Measurements from ENCODE around the gene KIF3A.

The KIF3A gene

GRCh38 chr5:132750471-132751230 is 13.3 kb upstream of the KIF3A start:
- H3K4me1 Mint-ChIP-seq: peaks cover 34% of the 10 kb centered on the region
- H3K36me3 Mint-ChIP-seq: peaks cover 12% of the 10 kb centered on the region
- no peaks in the 10 kb centered on the region for H3K27me3 Mint-ChIP-seq

GRCh38 chr5:132749506-132749905 is 12.2 kb upstream of the KIF3A start:
- Mint-ChIP-seq H3K9me3 (no peaks in the 10 kb centered on the region), H3K27ac (peak overlapping the region; percentile 23)

More at GRCh38 chr5:132750471-132751230, 13.3 kb upstream of the KIF3A start:
- H3K9me3 Mint-ChIP-seq: no peaks in the 10 kb centered on the region
- H3K4me3 Mint-ChIP-seq: no peak overlapping the region
- H3K27ac Mint-ChIP-seq: peak overlapping the region; percentile 78

GRCh38 chr5:132748522-132749000 is 11.2 kb upstream of the KIF3A start:
- Mint-ChIP-seq H3K4me3 (peak overlapping the region; percentile 78), H3K27me3 (no peaks in the 10 kb centered on the region), H3K27ac (peak overlapping the region; percentile 80), H3K36me3 (peaks cover 11% of the 10 kb centered on the region), H3K9me3 (no peaks in the 10 kb centered on the region), H3K4me1 (peaks cover 34% of the 10 kb centered on the region)

More at GRCh38 chr5:132749506-132749905, 12.2 kb upstream of the KIF3A start:
- H3K36me3 Mint-ChIP-seq: peaks cover 11% of the 10 kb centered on the region
- no peak overlapping the region for H3K4me3 Mint-ChIP-seq
- H3K4me1 Mint-ChIP-seq: peaks cover 34% of the 10 kb centered on the region
- H3K27me3 Mint-ChIP-seq: no peaks in the 10 kb centered on the region

GRCh38 chr5:132747616-132748440 is 10.5 kb upstream of the KIF3A start:
- H3K4me1 Mint-ChIP-seq: peaks cover 30% of the 10 kb centered on the region
- H3K27me3 Mint-ChIP-seq: no peaks in the 10 kb centered on the region
- H3K4me3 Mint-ChIP-seq: peak overlapping the region; percentile 78
- H3K27ac Mint-ChIP-seq: peak overlapping the region; percentile 80
- H3K36me3 Mint-ChIP-seq: peaks cover 9% of the 10 kb centered on the region
- no peaks in the 10 kb centered on the region for H3K9me3 Mint-ChIP-seq

DNA sequence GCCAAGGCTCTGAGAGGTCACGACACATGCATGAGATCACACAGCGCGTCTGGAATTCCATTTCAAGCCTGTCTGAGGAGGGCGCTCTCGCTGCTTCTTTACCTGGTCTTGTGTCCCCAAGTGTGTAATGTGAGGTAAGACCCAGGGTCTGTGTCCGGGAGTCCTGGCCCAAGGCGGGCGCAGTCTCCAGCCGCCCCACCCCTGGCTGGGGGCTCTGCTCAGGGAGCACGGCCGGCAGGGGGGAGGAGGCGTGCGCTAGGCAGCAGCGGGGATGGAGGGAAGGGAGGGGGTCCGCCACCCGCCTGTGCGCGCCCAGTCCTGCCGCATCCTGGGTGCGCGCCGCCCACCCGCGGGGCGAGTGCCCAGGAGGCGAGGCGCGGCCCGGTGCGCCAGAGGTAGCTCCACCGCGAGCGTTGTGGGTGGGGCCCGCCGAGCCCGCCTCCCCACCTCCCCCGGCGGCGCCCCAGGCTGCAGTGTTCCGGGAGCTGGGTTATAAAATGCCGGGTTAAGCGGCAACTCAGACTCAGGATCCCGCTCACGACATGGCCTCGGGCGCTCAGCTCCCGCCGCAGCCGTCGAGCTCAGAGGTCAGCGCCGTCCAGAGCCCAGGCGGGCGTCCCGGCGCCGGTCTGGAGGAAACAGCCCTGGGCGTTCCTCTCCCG is 9.7 kb upstream of the KIF3A start, which contains the start of gene CCNI2:
Gene CCNI2, plus strand, starts transcription at position 473 of the 662 bp plus-strand sequence. Its CDS starts 70 bp downstream, at position 543.
- Mint-ChIP-seq H3K9me3 (no peaks in the 10 kb centered on the region), H3K4me1 (peaks cover 27% of the 10 kb centered on the region), H3K27me3 (no peaks in the 10 kb centered on the region), H3K27ac (peak within 1 kb of the TSS; percentile 88), H3K4me3 (peak within 1 kb of the TSS; percentile 81), H3K36me3 (peaks cover 9% of the 10 kb centered on the region)

DNA sequence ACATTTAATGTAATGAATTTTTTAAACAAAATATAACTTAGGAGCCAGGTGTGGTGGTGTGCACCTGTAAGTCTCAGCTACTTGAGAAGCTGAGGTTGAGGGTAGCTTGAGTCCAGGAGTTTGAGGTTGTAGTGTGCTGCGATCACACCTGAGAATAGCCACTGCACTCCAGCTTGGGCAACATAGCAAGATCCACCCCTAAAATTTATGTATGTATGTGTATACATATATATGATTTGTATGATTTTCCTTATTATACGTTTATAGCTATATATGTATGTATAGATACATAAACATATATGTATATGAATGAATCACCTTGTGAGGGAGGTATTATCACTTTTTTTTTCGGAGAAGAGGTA is 9.2 kb upstream of the KIF3A start:
- H3K27ac Mint-ChIP-seq: peak overlapping the region; percentile 88
- no peaks in the 10 kb centered on the region for H3K9me3 Mint-ChIP-seq
- peaks cover 8% of the 10 kb centered on the region for H3K36me3 Mint-ChIP-seq
- H3K27me3 Mint-ChIP-seq: no peaks in the 10 kb centered on the region
- peak overlapping the region; percentile 81 for H3K4me3 Mint-ChIP-seq
- peaks cover 22% of the 10 kb centered on the region for H3K4me1 Mint-ChIP-seq

DNA sequence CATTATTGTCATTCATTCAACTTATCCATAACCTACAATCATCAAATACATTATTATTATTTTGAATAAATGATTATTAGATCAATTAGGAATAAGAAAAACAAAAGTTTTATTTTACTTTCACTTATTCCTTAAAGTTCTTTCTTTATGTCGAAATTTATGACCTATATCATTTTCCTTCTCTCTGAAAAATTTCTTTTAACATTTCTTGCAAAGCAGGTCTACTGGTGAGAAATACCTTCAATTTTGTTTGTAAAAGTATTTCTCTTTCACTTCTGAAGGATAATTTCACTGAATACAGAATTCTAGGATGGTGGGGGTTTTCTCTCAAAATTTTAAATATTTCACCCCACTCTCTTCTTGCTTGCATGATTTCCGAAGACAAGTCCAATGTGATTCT is 7.3 kb upstream of the KIF3A start:
- no peaks in the 10 kb centered on the region for H3K36me3 Mint-ChIP-seq
- H3K27me3 Mint-ChIP-seq: no peaks in the 10 kb centered on the region
- no peak overlapping the region for H3K27ac Mint-ChIP-seq
- peaks cover 8% of the 10 kb centered on the region for H3K4me1 Mint-ChIP-seq
- H3K9me3 Mint-ChIP-seq: no peaks in the 10 kb centered on the region
- H3K4me3 Mint-ChIP-seq: no peak overlapping the region

DNA sequence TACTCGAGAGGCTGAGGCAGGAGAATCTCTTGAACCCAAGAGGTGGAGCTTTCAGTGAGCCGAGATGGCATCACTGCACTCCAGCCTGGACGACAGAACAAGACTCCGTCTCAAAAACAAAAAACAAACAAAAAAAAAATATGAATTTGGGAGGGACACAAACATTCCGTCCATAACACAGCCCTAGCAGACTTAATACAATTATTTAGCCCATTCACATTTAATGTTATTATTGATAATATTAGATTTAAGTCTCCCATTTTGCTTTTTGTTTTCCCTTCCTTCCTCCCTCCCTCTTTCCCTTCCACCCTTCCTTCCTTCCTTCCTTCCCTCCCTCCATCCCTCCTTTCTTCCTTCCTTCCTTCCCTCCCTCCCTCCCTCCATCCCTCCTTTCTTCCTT is 5.3 kb upstream of the KIF3A start:
- no peak overlapping the region for H3K27ac Mint-ChIP-seq
- no peaks in the 10 kb centered on the region for H3K36me3 Mint-ChIP-seq
- no peaks in the 10 kb centered on the region for H3K9me3 Mint-ChIP-seq
- H3K4me1 Mint-ChIP-seq: peaks cover 12% of the 10 kb centered on the region
- H3K4me3 Mint-ChIP-seq: no peak overlapping the region
- no peaks in the 10 kb centered on the region for H3K27me3 Mint-ChIP-seq

GRCh38 chr5:132742158-132742557 is 4.8 kb upstream of the KIF3A start:
- Mint-ChIP-seq H3K4me1 (peaks cover 15% of the 10 kb centered on the region), H3K36me3 (no peaks in the 10 kb centered on the region), H3K4me3 (no peak overlapping the region), H3K27ac (no peak overlapping the region), H3K27me3 (no peaks in the 10 kb centered on the region), H3K9me3 (no peaks in the 10 kb centered on the region)

- H3K27ac Mint-ChIP-seq: no peak overlapping the region
- no peaks in the 10 kb centered on the region for H3K9me3 Mint-ChIP-seq
- H3K36me3 Mint-ChIP-seq: no peaks in the 10 kb centered on the region
- no peaks in the 10 kb centered on the region for H3K27me3 Mint-ChIP-seq
- peaks cover 35% of the 10 kb centered on the region for H3K4me1 Mint-ChIP-seq
- no peak overlapping the region for H3K4me3 Mint-ChIP-seq
These were observed 1.9 kb upstream of the KIF3A start for GRCh38 chr5:132739232-132739631.

DNA sequence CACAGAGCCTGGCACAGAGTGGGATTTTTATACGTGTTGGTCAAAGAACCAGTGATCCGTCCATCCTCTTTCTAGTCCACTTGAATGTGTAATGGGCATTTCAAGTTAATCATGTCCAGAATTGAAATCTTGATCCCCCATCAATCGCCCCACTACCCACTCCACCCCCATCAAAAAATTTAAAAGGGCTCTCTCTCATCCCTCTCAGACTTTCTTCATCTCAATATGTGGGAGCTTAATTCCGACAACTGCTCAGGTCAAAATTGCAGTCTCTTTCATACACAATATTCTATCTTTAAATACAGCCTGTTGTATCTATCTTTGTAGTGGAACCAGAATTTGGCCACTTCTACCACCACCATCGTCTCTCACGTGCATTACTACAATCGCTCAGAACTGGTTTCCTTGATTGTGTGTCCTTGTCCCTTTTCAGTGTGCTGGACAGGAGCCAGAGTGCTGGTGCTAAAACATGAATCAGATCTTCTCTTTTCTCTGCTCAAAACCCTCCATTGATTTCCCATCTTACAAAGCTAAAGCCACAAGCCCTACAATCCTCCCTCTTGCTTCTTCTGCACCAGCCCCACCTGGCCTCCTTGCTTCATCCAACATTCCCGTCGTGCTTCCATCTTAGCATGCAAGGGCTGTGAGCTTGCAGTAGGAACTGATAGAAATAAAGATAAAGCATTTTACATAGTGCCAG is 786 bp upstream of the KIF3A start:
- H3K9me3 Mint-ChIP-seq: no peaks in the 10 kb centered on the region
- peaks cover 44% of the 10 kb centered on the region for H3K4me1 Mint-ChIP-seq
- H3K27me3 Mint-ChIP-seq: no peaks in the 10 kb centered on the region
- peak overlapping the region; percentile 93 for H3K27ac Mint-ChIP-seq
- H3K4me3 Mint-ChIP-seq: peak overlapping the region; percentile 90
- peaks cover 5% of the 10 kb centered on the region for H3K36me3 Mint-ChIP-seq

DNA sequence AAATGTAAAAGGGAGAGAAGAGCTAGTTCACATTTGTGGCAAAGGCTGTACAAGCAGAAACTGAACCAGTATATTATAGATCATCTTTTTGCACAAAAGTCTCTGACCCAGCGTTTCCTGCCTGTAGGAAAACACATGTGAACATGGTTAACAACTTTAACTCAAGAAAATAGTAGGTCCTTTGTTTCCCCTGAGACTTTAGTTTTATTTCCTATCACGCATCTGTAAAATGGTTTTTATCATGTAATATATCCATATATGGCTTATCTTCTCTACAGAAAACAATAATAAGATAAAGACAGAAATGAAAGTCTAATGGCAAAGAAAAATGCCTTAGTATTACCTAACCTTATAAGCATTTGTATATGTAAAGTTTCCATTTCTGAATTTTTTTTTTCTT is 2.7 kb downstream of the KIF3A start:
- Mint-ChIP-seq H3K27me3 (no peaks in the 10 kb centered on the region), H3K4me1 (peaks cover 54% of the 10 kb centered on the region), H3K36me3 (peaks cover 9% of the 10 kb centered on the region), H3K9me3 (no peaks in the 10 kb centered on the region), H3K27ac (no peak overlapping the region), H3K4me3 (no peak overlapping the region)

DNA sequence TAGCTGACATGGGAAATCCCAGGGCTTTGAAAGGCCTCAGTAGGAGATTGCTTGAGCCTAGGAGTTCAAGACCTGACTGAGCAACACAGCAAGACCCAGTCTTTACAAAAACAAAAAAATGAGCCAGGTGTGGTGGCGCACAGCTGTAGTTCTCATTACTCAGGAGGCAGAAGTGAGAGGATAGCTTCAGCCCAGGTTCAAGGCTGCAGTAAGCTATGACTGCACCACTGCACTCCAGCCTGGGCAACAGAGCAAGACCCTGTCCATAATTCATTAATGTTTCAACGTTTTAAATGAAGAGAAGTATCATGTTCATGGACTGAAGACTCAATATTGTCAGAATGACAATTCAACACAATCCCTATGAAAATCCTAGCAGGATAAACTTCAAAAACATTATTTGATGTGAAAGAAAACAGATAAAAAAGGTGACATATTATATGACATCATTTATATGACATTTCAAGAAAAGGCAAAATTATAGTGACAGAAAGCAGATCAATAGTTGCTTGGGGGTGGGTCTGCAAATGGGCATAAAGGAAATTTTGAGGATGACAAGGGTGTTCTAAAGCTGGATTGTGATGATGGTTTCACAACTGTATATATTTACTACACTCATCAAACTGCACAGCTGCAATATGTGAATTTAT is 3.7 kb downstream of the KIF3A start:
- Mint-ChIP-seq H3K4me1 (peaks cover 56% of the 10 kb centered on the region), H3K27me3 (no peaks in the 10 kb centered on the region), H3K27ac (no peak overlapping the region), H3K9me3 (no peaks in the 10 kb centered on the region), H3K4me3 (no peak overlapping the region), H3K36me3 (peaks cover 11% of the 10 kb centered on the region)

DNA sequence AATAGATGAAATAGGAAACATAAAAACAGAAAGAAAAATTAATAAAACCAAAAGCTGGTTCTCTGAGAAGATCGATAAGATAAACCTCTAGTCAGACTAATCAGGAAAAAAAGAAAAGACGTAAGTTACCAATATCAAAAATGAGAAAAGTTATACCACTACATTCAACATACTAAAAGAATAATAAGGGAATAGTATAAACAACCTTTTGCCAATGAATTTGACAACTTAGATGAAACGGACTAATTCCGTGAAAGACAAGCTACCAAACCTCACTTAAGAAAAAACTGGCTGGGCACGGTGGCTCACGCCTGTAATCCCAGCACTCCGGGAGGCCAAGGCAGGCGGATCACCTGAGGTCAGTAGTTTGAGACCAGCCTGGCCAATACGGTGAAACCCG is 7.5 kb downstream of the KIF3A start:
- Mint-ChIP-seq H3K9me3 (no peaks in the 10 kb centered on the region), H3K4me3 (no peak overlapping the region), H3K36me3 (peaks cover 16% of the 10 kb centered on the region), H3K27ac (no peak overlapping the region), H3K4me1 (peaks cover 28% of the 10 kb centered on the region), H3K27me3 (no peaks in the 10 kb centered on the region)

DNA sequence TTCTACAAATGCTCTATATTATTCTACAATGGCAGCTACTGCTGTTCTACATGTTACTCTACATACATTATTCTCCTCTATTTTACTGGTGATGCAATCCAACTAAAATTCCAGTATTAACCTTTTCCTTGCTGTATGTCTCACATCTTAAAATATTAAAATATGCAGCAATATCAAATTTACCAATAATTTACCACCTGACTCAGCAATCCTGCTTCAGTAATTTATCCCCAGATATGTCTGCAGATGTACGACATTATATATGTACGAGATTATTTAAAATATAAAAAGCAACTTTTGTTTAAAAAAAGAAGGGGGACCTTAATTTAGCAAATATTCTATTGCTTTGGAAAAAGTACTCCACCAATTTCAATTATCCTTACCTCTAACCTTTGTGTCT is 11.6 kb downstream of the KIF3A start:
- H3K4me1 Mint-ChIP-seq: peaks cover 4% of the 10 kb centered on the region
- no peaks in the 10 kb centered on the region for H3K27me3 Mint-ChIP-seq
- no peak overlapping the region for H3K4me3 Mint-ChIP-seq
- H3K27ac Mint-ChIP-seq: no peak overlapping the region
- peaks cover 20% of the 10 kb centered on the region for H3K36me3 Mint-ChIP-seq
- H3K9me3 Mint-ChIP-seq: no peaks in the 10 kb centered on the region

All from activated naive CD4-positive, alpha-beta T cell treated with anti-CD3 and anti-CD28 coated beads, Interleukin-2, amount 50 U/mL, for 24 hours (primary cell).